ENCODE results near the gene LRRC17.

DNA sequence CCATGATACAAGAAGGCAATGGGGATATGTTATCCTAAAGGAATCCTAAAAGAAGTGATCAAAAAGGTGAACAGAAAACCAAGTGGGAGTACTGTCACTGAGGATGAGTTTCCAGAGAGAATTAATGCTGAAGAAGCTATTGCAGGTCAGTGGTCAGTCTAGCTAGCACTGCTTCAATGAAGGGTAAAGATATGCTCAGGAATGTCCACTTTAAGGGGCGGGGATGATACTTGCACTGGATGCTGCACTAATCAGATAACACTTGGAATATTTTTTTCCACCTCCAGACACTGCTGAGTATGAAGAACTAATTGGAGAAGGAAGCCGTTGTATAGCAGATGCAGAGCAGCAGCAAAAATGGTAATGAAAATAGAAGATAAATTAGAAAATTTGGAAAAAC lies 75.3 kb downstream of the LRRC17 start:
- TF ChIP-seq, protein P1, sequence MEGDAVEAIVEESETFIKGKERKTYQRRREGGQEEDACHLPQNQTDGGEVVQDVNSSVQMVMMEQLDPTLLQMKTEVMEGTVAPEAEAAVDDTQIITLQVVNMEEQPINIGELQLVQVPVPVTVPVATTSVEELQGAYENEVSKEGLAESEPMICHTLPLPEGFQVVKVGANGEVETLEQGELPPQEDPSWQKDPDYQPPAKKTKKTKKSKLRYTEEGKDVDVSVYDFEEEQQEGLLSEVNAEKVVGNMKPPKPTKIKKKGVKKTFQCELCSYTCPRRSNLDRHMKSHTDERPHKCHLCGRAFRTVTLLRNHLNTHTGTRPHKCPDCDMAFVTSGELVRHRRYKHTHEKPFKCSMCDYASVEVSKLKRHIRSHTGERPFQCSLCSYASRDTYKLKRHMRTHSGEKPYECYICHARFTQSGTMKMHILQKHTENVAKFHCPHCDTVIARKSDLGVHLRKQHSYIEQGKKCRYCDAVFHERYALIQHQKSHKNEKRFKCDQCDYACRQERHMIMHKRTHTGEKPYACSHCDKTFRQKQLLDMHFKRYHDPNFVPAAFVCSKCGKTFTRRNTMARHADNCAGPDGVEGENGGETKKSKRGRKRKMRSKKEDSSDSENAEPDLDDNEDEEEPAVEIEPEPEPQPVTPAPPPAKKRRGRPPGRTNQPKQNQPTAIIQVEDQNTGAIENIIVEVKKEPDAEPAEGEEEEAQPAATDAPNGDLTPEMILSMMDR (IDR thresholded peaks at IDR 0.05) = no peak
- TF ChIP-seq, protein P2, sequence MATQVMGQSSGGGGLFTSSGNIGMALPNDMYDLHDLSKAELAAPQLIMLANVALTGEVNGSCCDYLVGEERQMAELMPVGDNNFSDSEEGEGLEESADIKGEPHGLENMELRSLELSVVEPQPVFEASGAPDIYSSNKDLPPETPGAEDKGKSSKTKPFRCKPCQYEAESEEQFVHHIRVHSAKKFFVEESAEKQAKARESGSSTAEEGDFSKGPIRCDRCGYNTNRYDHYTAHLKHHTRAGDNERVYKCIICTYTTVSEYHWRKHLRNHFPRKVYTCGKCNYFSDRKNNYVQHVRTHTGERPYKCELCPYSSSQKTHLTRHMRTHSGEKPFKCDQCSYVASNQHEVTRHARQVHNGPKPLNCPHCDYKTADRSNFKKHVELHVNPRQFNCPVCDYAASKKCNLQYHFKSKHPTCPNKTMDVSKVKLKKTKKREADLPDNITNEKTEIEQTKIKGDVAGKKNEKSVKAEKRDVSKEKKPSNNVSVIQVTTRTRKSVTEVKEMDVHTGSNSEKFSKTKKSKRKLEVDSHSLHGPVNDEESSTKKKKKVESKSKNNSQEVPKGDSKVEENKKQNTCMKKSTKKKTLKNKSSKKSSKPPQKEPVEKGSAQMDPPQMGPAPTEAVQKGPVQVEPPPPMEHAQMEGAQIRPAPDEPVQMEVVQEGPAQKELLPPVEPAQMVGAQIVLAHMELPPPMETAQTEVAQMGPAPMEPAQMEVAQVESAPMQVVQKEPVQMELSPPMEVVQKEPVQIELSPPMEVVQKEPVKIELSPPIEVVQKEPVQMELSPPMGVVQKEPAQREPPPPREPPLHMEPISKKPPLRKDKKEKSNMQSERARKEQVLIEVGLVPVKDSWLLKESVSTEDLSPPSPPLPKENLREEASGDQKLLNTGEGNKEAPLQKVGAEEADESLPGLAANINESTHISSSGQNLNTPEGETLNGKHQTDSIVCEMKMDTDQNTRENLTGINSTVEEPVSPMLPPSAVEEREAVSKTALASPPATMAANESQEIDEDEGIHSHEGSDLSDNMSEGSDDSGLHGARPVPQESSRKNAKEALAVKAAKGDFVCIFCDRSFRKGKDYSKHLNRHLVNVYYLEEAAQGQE (IDR thresholded peaks at IDR 0.05; ENCODE audit: insufficient read depth in 1 of 2, low read depth in 2 of 2, low read length in 1 of 2) = no peak
- TF ChIP-seq POLR2AphosphoS5 (IDR thresholded peaks at IDR 0.05; ENCODE audit: low read depth, low read length) = no peak

All from Panc1 (cell line).